Endothelial cell of umbilical vein (primary cell): ENCODE results near the gene CCP110. TPM values are rescaled to one million over a fixed set of nuclear protein-coding genes. Genes with fewer than 3 reads are reported as not detected.

Experiments
- BruUV-seq: library from RNA; stranded (reverse); fragments of 400-500 nt; replicated peaks from 2 replicates; lab custom pipeline; 2021; lab: Mats Ljungman, UMichigan
- CTCF ChIA-PET: fragments of 300-600, 350-600 bp; sonication (Branson Sonifier 250); formaldehyde crosslinking; loops from one replicate; lab custom pipeline; 2021; ENCODE audit warnings: antibody characterized with exemption, inconsistent platforms; lab: Charles Lee
- POLR2A ChIA-PET: fragments of 300-600, 350-600 bp; sonication (Branson Sonifier 250); formaldehyde crosslinking; loops from one replicate; lab custom pipeline; 2021; ENCODE audit warnings: antibody characterized with exemption, inconsistent platforms; lab: Charles Lee
- DNase-seq: peaks from one replicate; pipeline ENCODE4 v3.0.0-alpha.2; 2011; ENCODE audit warnings: low read depth, low spot score
- FAIRE-seq: peaks from 2 replicates; lab custom pipeline; 2011; peaks lifted over from hg19 to GRCh38; lab: Jason Lieb, UNC
- H2AFZ ChIP-seq: 2 replicates; pipeline ENCODE4 v1.6.0; 2012; ENCODE audit warnings: low read depth, low read length, control low read depth, inconsistent platforms
- H3K27ac ChIP-seq: 2 replicates; pipeline ENCODE4 v1.5.1; 2011; ENCODE audit warnings: low read depth, mild to moderate bottlenecking, control low read depth, low read length, moderate library complexity; ENCODE audit not compliant: insufficient read depth
- H3K27me3 ChIP-seq, 2 experiments: 2 replicates each; pipeline versions ENCODE4 v1.6.0 to v1.6.1; 2011; ENCODE audit warnings: low read length in 2 of 2, mixed read lengths in 1 of 2; ENCODE audit not compliant: control insufficient read depth in 2 of 2, insufficient read depth in 2 of 2
- H3K36me3 ChIP-seq, 2 experiments: 2 replicates in 1 of 2; 3 replicates in 1 of 2; pipeline ENCODE4 v1.5.1; 2011; ENCODE audit warnings: low read length in 2 of 2, mild to moderate bottlenecking in 1 of 2, moderate library complexity in 1 of 2; ENCODE audit not compliant: control insufficient read depth in 2 of 2, insufficient read depth in 2 of 2; ENCODE audit errors: extremely low read depth in 1 of 2
- H3K4me1 ChIP-seq: 3 replicates; pipeline ENCODE4 v1.5.1; 2011; ENCODE audit warnings: mild to moderate bottlenecking, low read length; ENCODE audit not compliant: control insufficient read depth, insufficient read depth; ENCODE audit errors: extremely low read depth
- H3K4me2 ChIP-seq: 2 replicates; pipeline ENCODE4 v1.6.1; 2011; ENCODE audit warnings: low read length, control low read depth, mixed read lengths; ENCODE audit not compliant: insufficient read depth
- H3K4me3 ChIP-seq, 3 experiments: fragments of 200-600 bp in 1 of 3; sonication (generic), shearing (Covaris generic) in 1 of 3; replicated peaks in 1 of 3; 2 replicates each; pipeline ENCODE4 v1.5.1; 2011 to 2016; ENCODE audit warnings: control low read depth in 3 of 3, low read length in 3 of 3, mild to moderate bottlenecking in 2 of 3, inconsistent platforms in 1 of 3, low read depth in 1 of 3, moderate library complexity in 1 of 3; ENCODE audit not compliant: insufficient read depth in 1 of 3
- H3K79me2 ChIP-seq: 2 replicates; pipeline ENCODE4 v1.6.0; 2012; ENCODE audit warnings: low read length, inconsistent platforms; ENCODE audit not compliant: control insufficient read depth, insufficient read depth
- H3K9ac ChIP-seq: replicated peaks from 2 replicates; pipeline ENCODE3; 2011; ENCODE audit warnings: low read length, control low read depth; ENCODE audit not compliant: insufficient read depth; ENCODE audit errors: extremely low read depth
- H3K9me1 ChIP-seq: replicated peaks from 3 replicates; pipeline ENCODE4 v1.6.0; 2011; ENCODE audit warnings: mild to moderate bottlenecking, low read length; ENCODE audit not compliant: control insufficient read depth, insufficient read depth; ENCODE audit errors: extremely low read depth
- H3K9me3 ChIP-seq: replicated peaks from 2 replicates; pipeline ENCODE4 v1.5.1; 2012; ENCODE audit warnings: low read length, inconsistent platforms; ENCODE audit not compliant: control insufficient read depth, insufficient read depth
- H4K20me1 ChIP-seq: replicated peaks from 2 replicates; pipeline ENCODE3; 2011; ENCODE audit warnings: mild to moderate bottlenecking, low read length; ENCODE audit not compliant: control insufficient read depth, insufficient read depth; ENCODE audit errors: extremely low read depth
- CTCF ChIP-seq, 2 donors: IDR thresholded peaks; 1 replicate in 1 of 2; 2 replicates in 1 of 2; pipeline ENCODE4 v1.5.1; 2011; ENCODE audit warnings: low read length in 2 of 2, mild to moderate bottlenecking in 2 of 2, moderate library complexity in 2 of 2, control low read depth in 1 of 2, inconsistent platforms in 1 of 2, low read depth in 1 of 2; ENCODE audit not compliant: insufficient read depth in 1 of 2; ENCODE audit errors: extremely low read depth in 1 of 2
- EZH2 ChIP-seq: IDR thresholded peaks from 2 replicates; pipeline ENCODE4 v1.6.1; 2012; ENCODE audit warnings: borderline replicate concordance, low read depth, mild to moderate bottlenecking, moderate library complexity, low read length, inconsistent platforms; ENCODE audit not compliant: severe bottlenecking
- FOS ChIP-seq: IDR thresholded peaks from 2 replicates; pipeline ENCODE4 v1.6.1; 2011; ENCODE audit warnings: mild to moderate bottlenecking, low read length, moderate library complexity, borderline replicate concordance; ENCODE audit not compliant: insufficient read depth
- JUN ChIP-seq: IDR thresholded peaks from 2 replicates; pipeline ENCODE4 v1.6.1; 2011; ENCODE audit warnings: borderline replicate concordance, low read depth; ENCODE audit not compliant: insufficient read length, insufficient read depth
- MAX ChIP-seq: IDR thresholded peaks from 2 replicates; pipeline ENCODE4 v1.6.1; 2011; ENCODE audit not compliant: insufficient read depth, insufficient read length
- POLR2A ChIP-seq: IDR thresholded peaks from 2 replicates; pipeline ENCODE4 v1.6.1; 2012; ENCODE audit warnings: low read depth, mild to moderate bottlenecking, control low read depth, low read length
- POLR2AphosphoS5 ChIP-seq: IDR thresholded peaks from 2 replicates; pipeline ENCODE4 v1.6.1; 2012; ENCODE audit warnings: low read depth, mild to moderate bottlenecking, control low read depth, low read length, moderate library complexity; ENCODE audit not compliant: insufficient read depth
- dilution Hi-C: fragments of 300-500 bp; cut with MboI; formaldehyde crosslinking; loops from one replicate; pipeline ENCODE4 v1.15.0; 2019; ENCODE audit warnings: low sequenced_read_pairs; ENCODE audit not compliant: extremely low pct_ligation_motif_present
- intact Hi-C: fragments of 100-400 bp; cut with micrococcal nuclease; formaldehyde crosslinking; loops from one replicate; pipeline ENCODE4 v1.10.0; 2022
- polyA plus RNA-seq, 4 experiments: library from polyadenylated mRNA; depleted of rRNA in 3 of 4; stranded (reverse) in 3 of 4; unstranded in 1 of 4; fragments of >200 nt; gene quantifications; 2 replicates each; pipeline versions ENCODE4 v1.2.1 to v1.2.3, GENCODE V29; 2011 to 2012; ENCODE audit warnings: missing spikeins in 1 of 4
- total RNA-seq: library from RNA; stranded (reverse); gene quantifications from 2 replicates; pipeline ENCODE4 v1.2.3, GENCODE V29; 2021

Gene CCP110
- total and polyA plus RNA-seq, 2 donors (not counting 3 experiments of a cell fraction or from before 2014, with no cell fraction given), result 3.7 to 16.5 TPM

GRCh38 chr16:19595043-19595767 is 71.5 kb downstream of the CCP110 start:
- dilution Hi-C loops, result no loop called here
- H2AFZ ChIP-seq, result no peak overlapping the region
- CTCF ChIA-PET, result interaction anchor here (0.9 to 13.1 kb wide), 6 partner anchors 11 to 312 kb away, joined by 3 to 251 read pairs (median 5); partner anchors contain the start of genes GDE1 and GPRC5B

More at GRCh38 chr16:19595043-19595767, 71.5 kb downstream of the CCP110 start:
- TF ChIP-seq EZH2 (no peak), POLR2AphosphoS5 (peak; percentile 23), FOS (peak; percentile 41), POLR2A (no peak), JUN (peak; percentile 31), MAX (no peak), CTCF (IDR thresholded peaks at IDR 0.05; ENCODE audit: extremely low read depth in 1 of 2, insufficient read depth in 1 of 2, low read depth in 1 of 2, low read length in 2 of 2) (no peak)
- FAIRE-seq (peak; percentile 83), DNase-seq (peak; percentile 89)
- Histone ChIP-seq H3K27ac (peak overlapping the region; percentile 69), H3K9me3 (no peaks in the 10 kb centered on the region), H4K20me1 (no peaks in the 10 kb centered on the region), H3K9ac (no peak overlapping the region), H3K4me2 (no peak overlapping the region), H3K36me3 (peaks cover 2 to 15% of the 10 kb centered on the region in 2 experiments), H3K27me3 (no peaks in the 10 kb centered on the region), H3K4me1 (peaks cover 16% of the 10 kb centered on the region), H3K79me2 (no peaks in the 10 kb centered on the region), H3K9me1 (no peaks in the 10 kb centered on the region), H3K4me3 (no peak overlapping the region)
- BruUV-seq, result TSS peak; percentile 70
- intact Hi-C loops, result no loop called here
- POLR2A ChIA-PET, result interaction anchor here (0.5 kb wide), 1 partner anchor 1705 kb away, joined by 3 read pairs; no protein-coding TSS in a partner anchor
